ENCODE data around the gene HPN. TPM values are rescaled to one million over a fixed set of nuclear protein-coding genes. Genes with fewer than 3 reads are reported as not detected.

HPN gene
- total and polyA plus RNA-seq, 9 donors: 0.42 to 21.1 (median 2.9) TPM; not detected in 1

GRCh38 chr19:35038623-35039512 is 2.7 kb upstream of the HPN start:
- Histone ChIP-seq H3K4me3 (no peak overlapping the region), H3K27me3 (no peaks in the 10 kb centered on the region), H3K27ac (peak overlapping the region; percentile 33 to 82), H3K4me1 (ENCODE audit: insufficient read depth) (peaks cover 18% of the 10 kb centered on the region), H3K9me3 (no peaks in the 10 kb centered on the region), H3K36me3 (no peaks in the 10 kb centered on the region)
- intact Hi-C loops (cut with DNase I): no loop called here
- DNase-seq: peak in 1 of 5 donors; percentile 38
- WGBS, 3 donors: 77 to 83% (median 78%) methylated on average over 11 to 17 of the region's 17 CpGs
- TF ChIP-seq, protein P1, sequence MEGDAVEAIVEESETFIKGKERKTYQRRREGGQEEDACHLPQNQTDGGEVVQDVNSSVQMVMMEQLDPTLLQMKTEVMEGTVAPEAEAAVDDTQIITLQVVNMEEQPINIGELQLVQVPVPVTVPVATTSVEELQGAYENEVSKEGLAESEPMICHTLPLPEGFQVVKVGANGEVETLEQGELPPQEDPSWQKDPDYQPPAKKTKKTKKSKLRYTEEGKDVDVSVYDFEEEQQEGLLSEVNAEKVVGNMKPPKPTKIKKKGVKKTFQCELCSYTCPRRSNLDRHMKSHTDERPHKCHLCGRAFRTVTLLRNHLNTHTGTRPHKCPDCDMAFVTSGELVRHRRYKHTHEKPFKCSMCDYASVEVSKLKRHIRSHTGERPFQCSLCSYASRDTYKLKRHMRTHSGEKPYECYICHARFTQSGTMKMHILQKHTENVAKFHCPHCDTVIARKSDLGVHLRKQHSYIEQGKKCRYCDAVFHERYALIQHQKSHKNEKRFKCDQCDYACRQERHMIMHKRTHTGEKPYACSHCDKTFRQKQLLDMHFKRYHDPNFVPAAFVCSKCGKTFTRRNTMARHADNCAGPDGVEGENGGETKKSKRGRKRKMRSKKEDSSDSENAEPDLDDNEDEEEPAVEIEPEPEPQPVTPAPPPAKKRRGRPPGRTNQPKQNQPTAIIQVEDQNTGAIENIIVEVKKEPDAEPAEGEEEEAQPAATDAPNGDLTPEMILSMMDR (IDR thresholded peaks at IDR 0.05): no peak
- no peak for TF ChIP-seq POLR2A (IDR thresholded peaks at IDR 0.05)
- no peak for TF ChIP-seq EP300 (IDR thresholded peaks at IDR 0.05)

DNA sequence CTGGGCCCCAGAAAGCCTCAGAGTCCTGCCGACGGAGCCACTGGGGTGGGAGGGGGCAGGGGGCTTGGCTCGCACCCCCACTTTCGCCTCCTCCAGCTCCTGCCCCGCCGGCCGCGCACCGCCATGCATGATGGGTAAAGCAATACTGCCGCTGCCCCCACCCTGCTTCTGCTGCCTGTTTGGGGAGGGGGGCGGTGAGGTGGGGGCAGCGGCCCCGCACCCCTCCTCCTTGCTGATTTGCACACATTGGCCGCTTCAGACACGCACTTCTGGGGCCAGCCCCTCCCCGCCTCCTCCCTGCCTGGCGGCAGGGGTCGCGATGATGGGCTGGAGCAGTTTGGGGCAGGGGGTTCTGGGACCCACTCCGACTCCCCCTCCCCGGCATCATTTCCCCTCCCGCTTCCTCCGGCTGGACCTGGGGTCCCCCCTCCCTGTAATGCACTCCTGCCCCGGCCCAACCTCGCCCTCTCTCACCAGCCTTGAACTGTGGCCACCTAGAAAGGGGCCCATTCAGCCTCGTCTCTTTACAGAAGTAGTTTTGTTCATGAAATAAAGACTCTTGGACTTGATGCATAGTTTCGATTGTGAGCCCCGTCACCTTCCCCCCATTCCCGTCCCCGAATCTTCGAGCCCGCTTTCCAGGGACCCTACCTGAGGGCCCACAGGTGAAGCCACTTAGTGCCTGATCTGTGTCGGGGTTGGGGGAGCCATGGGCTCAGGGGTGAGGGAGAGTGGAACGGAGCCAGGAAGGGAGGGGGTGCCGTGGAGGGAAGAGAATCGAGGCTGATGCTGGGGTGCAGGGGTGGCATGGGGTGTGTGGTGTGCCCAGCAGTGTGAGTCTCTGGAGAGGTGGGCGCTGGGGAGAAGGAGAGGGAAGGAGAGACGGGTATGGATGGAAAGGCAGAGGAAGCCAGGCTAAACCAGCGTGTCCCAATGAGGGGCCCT is 1.4 kb upstream of the HPN start:
- intact Hi-C loops (cut with DNase I): no loop called here
- Histone ChIP-seq H3K9me3 (no peaks in the 10 kb centered on the region), H3K27me3 (no peaks in the 10 kb centered on the region), H3K36me3 (no peaks in the 10 kb centered on the region), H3K4me1 (ENCODE audit: insufficient read depth) (peaks cover 18% of the 10 kb centered on the region), H3K27ac (peak overlapping the region; percentile 33 to 82), H3K4me3 (no peak overlapping the region)
- peak in 4 of 5 donors; percentile 43 to 67 (median 58) for DNase-seq
- 17 to 28% (median 21%) methylated on average over 38 to 39 of the region's 39 CpGs for WGBS, 3 donors
- no peak for TF ChIP-seq POLR2A (IDR thresholded peaks at IDR 0.05)
- TF ChIP-seq EP300 (IDR thresholded peaks at IDR 0.05): no peak
- TF ChIP-seq, protein P1 (IDR thresholded peaks at IDR 0.05): no peak

DNA sequence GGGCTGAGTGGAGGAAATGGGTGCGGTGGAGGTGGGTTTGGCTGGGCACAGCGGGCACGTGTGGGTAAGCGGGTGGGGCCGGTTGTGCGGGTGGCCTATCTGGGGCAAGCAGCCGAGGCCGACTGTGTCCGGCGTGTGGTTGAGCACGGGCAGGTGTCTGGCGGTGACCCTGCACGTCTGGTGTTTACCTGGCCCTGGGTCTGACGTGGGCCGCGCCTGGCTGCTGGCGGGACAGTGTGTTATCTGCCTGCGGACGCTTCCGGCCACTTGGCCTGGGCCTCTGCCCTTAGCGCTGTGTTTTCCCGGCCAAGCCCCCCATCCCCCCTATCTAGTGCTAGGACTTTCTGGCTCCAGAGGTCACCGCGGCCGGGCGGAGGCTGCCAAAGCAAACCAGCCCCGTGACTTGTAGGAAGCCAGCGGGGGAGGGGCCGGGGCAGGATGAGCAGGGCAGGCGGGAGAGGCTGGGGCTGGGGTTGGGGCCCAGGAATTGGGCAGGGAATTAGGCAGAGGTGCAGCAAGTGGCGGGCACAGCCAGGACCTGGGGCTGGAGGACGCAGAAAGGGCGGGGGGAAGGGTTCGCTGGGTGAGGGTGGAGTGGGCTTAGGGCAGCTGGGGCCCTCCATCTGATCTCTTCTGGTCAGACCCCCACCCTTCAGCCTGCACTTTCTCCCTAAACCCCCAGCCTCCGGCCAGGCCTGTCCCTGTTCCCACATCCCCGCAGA is 534 bp upstream of the HPN start:
- Histone ChIP-seq H3K9me3 (no peaks in the 10 kb centered on the region), H3K36me3 (no peaks in the 10 kb centered on the region), H3K27me3 (no peaks in the 10 kb centered on the region), H3K27ac (peak overlapping the region; percentile 33 to 82), H3K4me1 (ENCODE audit: insufficient read depth) (peaks cover 18% of the 10 kb centered on the region), H3K4me3 (no peak overlapping the region)
- TF ChIP-seq EP300 (IDR thresholded peaks at IDR 0.05) (peak; percentile 74), POLR2A (IDR thresholded peaks at IDR 0.05) (no peak)
- TF ChIP-seq, protein P1 (IDR thresholded peaks at IDR 0.05): no peak
- WGBS, 3 donors: 14 to 16% (median 16%) methylated on average over 33 to 36 of the region's 36 CpGs
- intact Hi-C loops (cut with DNase I): no loop called here
- peak; percentile 89 to 98 (median 93) for DNase-seq
